Activated CD4-positive, alpha-beta T cell treated with anti-CD3 and anti-CD28 coated beads, Interleukin-2, amount 50 U/mL, for 24 hours (primary cell): ENCODE results near the gene ITPR2.
"Not testable (repeated sequence)": the region's sequence is repeated elsewhere in the genome, so short reads cannot be mapped to it uniquely, and the experiment has no call there.

Experiments
- DNase-seq, 2 donors: peaks; one replicate each; pipeline ENCODE4 v3.0.0-alpha.2; 2020; ENCODE audit warnings: low read depth in 1 of 2, low spot score in 1 of 2

Gene ITPR2

DNA sequence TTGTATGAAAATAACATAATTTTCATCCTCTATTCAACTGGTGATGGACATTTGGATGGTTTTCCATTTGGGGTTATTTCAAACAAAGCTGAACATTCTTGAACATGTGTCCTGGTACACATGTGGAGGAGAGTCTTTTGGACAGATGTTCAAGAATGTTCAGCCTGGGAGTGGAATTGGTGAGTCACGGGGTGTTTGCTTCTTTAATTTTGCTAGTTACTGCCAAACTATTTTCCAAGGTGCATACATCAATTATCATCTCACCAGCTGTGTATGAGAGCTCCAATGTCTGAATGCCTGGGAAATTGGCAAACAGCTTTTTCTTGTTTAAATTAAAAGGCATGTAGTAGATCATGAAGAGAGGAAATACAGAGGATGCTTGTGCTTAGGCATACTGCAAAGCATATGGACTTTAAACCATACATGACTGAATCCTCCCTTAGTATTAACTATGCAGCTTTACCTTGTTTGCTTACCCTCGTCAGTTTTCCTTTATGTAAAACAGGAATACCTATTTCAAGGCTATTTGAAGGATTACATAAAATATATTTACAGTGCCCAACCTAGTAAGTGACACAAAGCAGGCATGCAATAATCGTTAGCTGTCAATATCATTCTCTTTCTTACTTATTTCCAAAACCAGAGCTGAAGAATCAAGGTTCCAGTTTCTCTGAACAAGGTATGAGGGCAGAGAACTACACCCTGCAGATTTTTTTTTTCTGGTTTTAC lies 152.1 kb downstream of the ITPR2 start:
- DNase-seq, result no peak

DNA sequence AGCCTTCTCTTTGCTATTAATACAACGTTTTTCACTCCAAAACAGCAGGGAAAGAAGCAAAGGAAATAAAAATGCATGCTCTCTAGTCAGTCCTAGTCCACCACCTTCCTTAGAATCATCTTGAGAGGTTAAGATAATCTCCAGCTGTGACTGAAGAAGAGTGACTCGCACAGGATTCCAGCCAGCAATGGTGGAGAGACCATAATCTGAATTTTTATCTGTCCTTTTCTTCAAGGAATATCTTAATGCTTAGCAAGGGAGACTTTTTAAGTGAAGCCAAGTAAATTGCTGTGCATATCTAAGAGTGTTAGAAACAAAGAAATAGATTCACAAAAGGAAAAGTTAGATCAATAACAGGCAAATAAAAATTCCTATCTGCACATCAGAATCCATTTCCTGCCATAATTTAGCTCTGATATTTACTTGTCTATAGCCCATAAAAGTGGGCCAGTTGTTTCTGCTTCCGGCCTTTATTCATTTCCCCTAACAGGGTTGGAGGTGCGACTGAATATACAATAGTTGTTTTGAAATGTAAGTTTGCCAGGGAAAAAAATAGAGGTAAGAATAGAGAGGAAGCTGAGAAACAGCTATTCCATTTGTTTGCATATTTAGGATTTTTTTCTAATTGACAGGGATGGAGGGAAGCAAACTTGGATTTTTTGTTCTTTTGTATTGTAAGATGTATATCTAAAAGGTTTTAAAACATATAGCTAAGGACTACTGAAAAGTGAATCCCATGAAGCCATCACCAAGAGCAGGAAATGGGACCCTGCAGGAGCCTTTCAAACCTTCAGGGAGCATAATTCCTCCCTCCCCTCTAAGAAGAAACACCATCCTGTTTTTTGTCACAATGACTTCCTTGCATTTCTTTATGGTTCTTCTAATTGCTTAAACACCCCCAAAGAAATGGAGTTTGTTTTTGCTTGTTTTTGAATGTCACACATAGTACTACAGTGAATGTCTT lies 154.0 kb downstream of the ITPR2 start:
- DNase-seq, result no peak

DNA sequence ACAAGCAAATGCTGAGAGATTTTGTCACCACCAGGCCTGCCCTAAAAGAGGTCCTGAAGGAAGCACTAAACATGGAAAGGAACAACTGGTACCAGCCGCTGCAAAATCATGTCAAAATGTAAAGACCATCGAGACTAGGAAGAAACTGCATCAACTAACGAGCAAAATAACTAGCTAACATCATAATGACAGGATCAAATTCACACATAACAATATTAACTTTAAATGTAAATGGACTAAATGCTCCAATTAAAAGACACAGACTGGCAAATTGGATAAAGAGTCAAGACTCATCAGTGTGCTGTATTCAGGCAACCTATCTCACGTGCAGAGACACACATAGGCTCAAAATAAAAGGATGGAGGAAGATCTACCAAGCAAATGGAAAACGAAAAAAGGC lies 161.5 kb downstream of the ITPR2 start:
- DNase-seq, result not testable (repeated sequence)

DNA sequence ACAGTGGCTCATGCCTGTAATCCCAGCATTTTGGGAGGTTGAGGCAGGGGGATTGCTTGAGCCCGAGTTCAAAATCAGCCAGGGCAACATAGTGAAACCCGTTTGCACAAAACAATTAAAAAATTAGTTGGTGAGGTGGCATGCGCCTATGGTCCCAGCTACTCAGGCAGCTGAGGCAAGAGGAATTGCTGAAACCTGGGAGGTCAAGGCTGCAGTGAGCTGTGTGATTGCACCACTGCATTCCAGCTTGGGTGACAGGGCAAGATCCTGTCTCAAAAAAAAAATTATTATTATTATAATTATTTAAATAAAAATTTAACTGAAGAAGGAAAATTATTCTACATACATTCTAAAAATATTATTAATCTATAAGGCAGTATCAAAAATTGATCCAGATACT lies 164.1 kb downstream of the ITPR2 start:
- no peak for DNase-seq

DNA sequence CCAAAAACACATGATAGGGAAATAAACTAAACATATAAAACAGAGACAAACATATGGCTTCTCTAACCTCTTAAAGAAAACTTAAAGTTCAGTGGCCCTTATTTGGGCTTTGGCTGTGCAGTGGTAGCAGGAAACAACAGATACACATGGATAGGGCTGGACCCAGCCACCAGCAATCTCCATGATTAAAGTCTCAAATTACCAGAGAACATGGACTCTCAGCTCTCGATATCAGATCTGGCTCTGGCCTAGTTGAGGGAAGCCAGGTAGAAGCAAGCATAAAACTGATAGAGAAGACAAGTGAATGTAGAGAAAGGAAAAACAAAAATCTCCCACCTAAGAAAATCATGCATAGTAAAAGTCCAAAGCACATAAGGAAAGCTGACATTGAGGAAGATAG lies 164.8 kb downstream of the ITPR2 start:
- DNase-seq, result no peak

DNA sequence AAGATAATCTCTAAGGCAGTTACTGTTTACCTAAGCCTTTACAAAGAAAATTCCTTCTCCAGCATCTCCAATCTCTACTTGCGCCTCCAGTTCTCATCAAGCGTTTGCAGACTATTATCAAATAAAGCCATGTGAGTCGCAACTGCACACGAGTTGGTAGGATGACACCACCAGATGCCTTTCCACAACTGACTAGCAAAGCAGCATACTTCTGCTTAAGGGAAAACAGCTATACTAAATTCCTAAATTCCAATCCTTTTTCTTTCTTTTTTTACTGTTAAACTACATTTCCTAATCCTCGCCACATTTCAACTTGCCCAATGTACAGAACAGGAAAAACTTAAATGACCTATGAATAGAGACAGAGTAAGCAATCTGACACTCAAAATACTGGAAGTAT lies 166.7 kb downstream of the ITPR2 start:
- no peak for DNase-seq

DNA sequence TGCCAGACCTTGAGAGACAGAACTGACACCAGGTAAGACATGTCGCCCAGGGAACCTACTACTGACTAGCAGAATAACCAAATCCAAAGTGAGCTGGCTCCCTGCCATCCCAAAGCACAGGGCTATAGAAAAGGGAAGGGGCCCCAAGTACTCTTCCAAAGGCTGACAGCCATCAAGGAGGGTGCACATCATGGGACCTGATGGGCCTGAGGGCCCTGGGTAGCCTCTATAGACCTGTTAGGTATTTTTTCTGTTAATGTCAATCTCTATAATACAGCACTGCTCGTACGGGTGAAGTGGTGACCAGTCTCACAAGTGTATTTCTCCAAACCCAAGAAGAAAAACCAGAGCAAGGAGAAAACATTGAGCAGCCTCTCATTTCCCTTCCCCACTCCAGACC lies 171.6 kb downstream of the ITPR2 start:
- no peak for DNase-seq

DNA sequence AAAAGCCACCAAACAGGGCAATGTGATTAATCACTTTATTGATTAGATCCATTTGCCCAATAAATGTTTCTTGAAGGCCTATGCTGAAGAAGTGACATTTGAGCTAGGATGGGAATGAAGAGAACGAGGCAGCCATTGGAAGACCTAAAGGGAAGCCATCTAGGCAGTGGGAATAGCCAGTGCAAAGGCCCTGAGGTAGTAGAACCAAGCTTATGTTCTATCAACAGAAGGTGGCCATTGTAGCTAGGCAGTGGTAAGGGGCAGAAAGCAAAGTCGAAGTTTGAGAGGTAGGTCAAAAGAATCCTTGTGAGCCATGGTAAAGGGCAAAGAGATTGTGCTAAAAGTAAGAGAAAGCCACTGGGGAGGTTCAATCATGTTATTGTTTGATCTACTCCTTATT lies 173.1 kb downstream of the ITPR2 start:
- DNase-seq, result no peak

DNA sequence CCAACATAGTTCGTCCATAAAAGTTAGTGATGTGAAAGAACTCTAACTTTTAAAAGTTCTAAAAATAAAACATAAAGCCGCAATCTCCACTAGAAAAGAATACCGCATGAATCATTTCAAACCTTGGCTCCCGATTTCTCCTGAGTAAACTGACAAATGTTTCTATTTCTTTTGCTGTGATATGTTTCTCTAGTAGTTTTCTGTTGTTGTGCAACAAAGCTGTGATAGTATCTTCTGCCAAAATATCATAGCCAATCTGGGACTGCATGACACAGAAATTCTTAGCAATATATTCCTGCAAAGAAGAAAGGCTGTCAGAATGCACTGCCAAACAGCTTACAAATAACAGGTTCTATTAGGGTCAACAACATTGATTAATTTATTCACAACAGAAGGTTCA lies 174.0 kb downstream of the ITPR2 start:
- no peak for DNase-seq

DNA sequence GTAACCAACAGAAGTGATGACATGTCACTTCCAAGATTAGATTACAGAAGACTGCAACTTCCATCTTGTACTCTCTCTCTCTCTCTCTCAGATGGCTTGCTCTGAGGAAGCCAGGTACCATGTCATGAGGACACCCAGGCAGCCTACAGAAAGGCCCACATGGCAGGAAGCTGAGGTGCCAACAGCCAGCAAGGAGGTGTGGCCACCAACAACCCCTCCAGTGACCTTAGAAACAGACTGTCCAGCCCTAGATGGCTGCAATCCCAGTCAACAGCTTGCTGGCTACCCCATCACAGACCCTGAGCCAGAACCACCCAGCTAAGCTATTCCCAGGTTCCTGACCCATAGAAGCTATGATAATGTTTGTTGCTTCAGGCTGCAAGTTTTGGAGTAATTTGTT lies 178.4 kb downstream of the ITPR2 start:
- no peak for DNase-seq

DNA sequence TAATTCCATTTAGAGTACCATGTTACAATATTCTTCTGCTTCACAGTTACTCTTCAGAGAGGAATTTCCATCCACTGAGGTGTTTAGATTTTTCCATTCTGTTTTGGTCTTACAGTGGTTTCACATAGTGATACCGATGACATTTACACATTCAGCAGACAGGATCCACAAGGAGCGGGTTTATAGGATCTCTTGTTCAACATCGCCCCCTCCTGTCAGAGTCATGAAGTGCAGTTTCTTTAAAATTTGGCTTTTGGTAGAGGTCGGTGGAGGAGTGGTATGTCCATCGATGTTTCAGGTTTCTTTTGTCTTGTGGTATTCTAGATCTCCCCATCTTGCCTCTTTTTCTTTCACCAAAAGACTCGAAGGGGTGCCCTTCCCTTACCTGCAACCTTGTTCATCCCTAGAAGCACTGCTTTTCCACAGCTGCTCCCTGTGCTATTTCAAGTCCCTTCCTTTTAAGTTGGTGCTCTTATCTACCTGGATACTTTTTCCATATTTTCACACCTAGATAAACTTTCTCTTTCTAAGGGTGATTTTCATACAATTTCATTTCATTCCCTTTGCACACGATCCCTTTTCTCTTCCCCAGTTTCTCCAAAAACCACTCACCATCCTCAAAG lies 181.3 kb downstream of the ITPR2 start:
- DNase-seq, result peak in 1 of 2 donors; percentile 28

DNA sequence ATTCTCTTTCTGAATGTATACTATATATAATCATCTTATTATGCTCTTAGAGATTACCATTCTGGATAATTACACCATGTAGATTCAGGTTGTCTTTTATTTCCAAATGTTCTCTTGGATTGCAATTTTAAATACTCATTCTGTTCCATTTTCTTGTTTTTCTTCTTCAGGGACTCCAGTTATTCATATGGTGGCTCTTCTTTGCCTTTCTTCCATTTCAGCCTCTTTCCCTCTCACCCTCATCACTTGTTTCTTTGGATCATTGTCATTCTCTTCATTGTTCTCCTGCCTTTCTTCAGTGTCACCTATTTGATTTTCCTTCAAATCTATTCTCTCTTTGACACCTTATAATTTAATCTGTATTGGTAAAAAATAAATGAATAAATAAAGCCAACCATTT lies 182.0 kb downstream of the ITPR2 start:
- DNase-seq, result no peak

DNA sequence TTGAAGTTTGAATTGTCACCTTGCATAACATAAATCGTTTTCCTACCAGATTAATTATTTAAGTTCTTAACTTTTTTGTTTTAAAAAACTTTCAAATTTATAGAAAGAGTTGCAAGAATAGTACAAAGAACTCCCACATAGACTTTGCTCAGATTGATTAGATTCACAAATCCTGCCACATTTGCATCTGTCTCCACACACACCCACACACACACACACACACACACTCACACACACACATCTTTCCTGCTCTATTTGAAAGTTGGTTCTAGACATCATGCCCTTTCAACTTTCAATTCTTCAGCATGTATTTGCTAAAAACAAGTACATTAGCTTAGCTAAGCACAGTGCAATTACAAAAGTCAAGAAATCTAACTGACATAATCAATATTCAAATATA lies 184.0 kb downstream of the ITPR2 start:
- DNase-seq, result no peak

DNA sequence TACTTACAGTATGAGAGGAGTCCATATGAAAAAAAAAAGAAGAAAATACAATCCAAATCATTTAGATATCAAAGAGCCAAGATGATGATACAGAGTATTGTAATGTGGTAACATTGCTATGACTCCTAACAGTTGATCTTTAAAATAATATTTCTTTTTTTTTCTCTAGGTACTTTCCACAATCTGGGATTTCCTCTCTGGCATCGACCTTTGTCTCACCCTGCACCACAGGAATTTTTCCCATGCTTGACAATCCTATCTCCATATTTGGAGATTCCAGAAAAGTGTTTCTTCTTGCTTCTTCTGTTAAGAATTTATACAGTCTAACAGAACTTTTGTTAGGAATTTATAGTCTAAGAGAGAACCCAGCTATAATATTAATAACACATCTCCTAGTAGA lies 184.4 kb downstream of the ITPR2 start:
- DNase-seq, result no peak

DNA sequence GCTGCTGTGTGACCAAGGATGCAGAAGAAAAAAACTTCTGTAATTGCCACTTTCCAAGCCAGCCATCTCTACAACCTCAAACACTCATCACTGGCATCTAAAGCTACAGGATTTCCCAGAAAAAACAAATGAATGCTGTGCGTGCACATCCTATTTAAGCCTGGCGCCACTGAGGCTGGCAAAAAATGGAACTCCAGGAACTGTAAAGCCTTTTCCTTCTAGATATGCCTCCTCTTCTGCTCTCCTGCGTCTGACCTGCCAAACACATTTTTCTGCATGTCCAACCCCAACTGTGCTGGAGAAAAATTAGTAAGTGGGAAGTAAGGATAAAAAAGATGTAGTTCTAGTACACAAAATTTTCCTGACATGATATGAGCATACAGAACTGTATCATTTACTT lies 184.9 kb downstream of the ITPR2 start:
- no peak for DNase-seq

DNA sequence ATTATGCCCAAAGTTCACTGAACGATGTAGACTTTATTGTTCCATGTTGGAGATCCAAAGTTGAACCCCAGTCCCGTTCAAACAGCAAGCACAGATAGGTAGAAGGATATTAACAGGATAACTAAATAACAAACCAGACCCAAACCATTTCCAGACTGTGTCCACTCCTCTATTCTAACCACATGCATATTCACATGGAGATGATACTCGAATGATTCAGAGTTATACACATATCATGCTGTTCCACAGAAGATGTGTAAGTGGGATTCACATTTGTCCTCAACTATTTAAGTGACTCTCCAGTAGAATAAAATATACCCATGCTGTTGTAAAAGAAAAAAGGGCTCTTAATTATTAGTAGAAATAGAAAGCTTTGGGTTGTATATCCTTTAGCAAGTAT lies 185.9 kb downstream of the ITPR2 start:
- DNase-seq, result no peak

DNA sequence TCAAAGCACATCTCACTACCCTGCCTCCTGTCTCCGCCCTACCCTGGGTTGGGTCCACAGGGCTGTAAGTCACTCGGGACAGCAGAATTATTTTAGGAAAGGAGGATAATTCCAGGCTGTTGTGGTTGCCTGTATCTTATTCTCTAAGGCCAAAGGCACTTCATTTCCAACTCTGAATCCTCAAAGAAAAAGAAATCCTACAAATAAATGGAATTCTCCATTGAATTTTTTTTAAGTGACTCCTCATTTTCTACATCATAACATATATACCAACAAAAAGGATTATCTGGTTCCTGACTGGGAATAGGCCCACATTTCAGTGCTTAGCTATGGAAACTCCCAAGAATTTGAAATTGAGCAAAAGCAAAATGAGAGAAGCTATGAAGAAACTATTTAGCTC lies 186.4 kb downstream of the ITPR2 start:
- no peak for DNase-seq

DNA sequence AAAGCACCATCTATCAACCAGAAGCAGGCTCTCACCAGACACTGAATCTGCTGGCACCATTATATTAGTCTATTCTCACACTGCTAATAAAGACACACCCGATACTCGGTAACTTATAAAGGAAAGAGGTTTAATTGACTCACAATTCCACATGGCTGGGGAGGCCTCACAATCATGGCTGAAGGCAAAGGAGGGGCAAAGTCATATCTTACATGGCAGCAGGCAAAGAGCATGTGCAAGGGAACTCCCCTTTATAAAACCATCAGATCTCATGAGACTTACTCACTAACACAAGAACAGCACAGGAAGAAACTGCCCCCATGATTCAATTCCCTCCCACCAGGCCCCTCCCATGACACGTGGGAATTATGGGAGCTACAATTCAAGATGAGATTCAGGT lies 188.6 kb downstream of the ITPR2 start:
- DNase-seq, result not testable (repeated sequence)

DNA sequence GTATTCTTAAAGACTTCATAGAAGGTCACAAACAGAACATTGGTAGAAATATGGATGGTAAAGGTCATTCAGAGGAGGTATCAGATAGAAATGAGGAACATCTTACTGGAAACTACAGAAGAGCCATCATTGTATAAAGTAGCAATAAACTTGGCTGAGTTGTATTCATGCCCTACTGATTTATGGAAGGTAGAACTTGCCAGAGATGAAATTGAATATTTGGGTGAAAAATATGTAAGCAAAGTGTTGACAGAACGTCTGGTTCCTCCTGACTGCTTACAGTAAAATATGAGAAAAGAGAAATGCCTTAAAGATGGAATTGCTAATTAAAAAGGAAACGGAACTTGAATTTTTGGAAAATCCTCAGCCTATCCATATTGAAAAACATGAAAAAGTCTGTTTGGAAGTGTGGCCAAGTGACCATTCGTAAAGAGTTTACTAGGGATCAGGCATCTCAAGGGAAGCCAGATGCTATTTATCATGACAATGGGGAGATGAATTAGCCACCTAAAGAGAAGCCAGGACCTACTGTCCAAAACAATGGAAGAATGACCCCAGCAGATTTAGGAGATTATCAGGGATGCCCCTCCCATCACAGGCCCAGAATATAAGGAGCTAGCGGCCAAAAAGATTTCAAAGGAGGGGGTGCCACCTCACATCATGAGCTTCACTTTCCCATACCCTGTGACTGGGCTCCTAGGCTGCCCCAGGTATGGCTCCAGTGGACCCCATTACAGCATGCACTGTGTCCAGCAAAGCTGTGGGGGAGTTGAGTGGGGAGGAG lies 189.3 kb downstream of the ITPR2 start:
- DNase-seq, result no peak

DNA sequence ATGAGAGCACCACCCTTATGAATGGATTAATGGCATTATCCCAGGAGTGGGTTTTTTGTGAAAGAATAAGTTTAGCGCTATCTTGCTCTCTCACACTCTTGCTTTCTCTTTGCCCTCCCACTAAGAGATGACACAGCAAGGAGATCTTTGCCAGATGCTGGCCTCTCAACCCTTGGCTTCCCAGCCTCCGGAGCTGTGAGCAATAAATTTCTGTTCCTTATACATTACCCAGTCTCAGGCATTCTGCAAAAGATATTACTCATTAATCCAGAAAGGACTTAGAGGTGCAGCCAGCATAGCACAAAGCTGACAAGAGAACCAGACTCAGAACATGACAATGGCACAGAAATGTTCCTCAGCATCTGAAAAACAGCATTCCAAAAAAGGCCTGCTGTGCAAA lies 190.6 kb downstream of the ITPR2 start:
- no peak for DNase-seq

DNA sequence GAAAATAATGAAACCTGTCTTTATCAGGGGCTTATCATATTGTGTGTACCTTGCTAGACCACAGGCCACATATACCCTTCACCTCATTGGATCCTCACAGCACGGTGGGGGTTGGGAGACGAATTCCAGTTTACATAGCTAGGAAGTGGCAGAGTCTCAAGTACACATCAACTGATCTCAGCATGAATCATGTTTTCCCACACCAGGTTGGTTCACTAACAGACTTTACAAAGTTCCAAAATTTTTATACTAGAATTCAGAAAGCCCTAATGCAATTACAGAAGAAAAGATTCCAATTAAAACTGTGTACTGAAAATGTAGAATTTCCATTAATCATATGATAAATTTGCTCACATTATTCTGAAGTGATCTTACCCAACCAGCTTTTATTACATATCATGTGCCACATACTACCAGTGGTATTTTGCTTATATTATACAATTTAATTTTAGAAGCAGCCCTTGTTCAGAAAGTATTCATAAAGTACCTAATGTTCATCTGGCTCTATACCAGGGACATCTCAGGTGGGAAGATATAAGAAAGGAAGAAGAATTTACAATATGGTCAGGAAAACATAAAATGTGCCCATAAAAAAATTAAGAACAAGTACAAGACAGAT lies 196.2 kb downstream of the ITPR2 start:
- no peak for DNase-seq
